ENCODE results near the gene ATXN1. TPM values are rescaled to one million over a fixed set of nuclear protein-coding genes. Genes with fewer than 3 reads are reported as not detected.

The ATXN1 gene
- total RNA-seq, 1 donor from 2014 or later = 18.4 TPM

GRCh38 chr6:16747232-16748024, 13.8 kb downstream of the ATXN1 start:
- no peak overlapping the region for H3K4me3 ChIP-seq (ENCODE audit: low read depth, low read length)
- peaks cover 4% of the 10 kb centered on the region for H3K36me3 ChIP-seq (ENCODE audit: control insufficient read depth, insufficient read depth, low read length)
- DNase-seq (ENCODE audit: low read depth) (peak; percentile 93), FAIRE-seq (no peak)
- no peak for TF ChIP-seq CTCF (IDR thresholded peaks at IDR 0.05; ENCODE audit: insufficient read depth, low read length, severe bottlenecking)
- H3K27me3 ChIP-seq (ENCODE audit: control insufficient read depth, insufficient read depth, low read length) = no peaks in the 10 kb centered on the region

- Histone ChIP-seq H3K36me3 (ENCODE audit: control insufficient read depth, insufficient read depth, low read length) (peaks cover 4% of the 10 kb centered on the region), H3K27me3 (ENCODE audit: control insufficient read depth, insufficient read depth, low read length) (no peaks in the 10 kb centered on the region), H3K4me3 (ENCODE audit: low read depth, low read length) (no peak overlapping the region)
- FAIRE-seq (no peak), DNase-seq (ENCODE audit: low read depth) (no peak)
- TF ChIP-seq CTCF (IDR thresholded peaks at IDR 0.05; ENCODE audit: insufficient read depth, low read length, severe bottlenecking) = no peak
Observed at GRCh38 chr6:16746812-16747211, 14.4 kb downstream of the ATXN1 start.

GRCh38 chr6:16746401-16746800, 14.9 kb downstream of the ATXN1 start:
- no peak for FAIRE-seq
- H3K27me3 ChIP-seq (ENCODE audit: control insufficient read depth, insufficient read depth, low read length) = no peaks in the 10 kb centered on the region
- no peak for TF ChIP-seq CTCF (IDR thresholded peaks at IDR 0.05; ENCODE audit: insufficient read depth, low read length, severe bottlenecking)

GRCh38 chr6:16743664-16744210, 17.5 kb downstream of the ATXN1 start:
- no peak for DNase-seq (ENCODE audit: low read depth)
- H3K4me3 ChIP-seq (ENCODE audit: low read depth, low read length) = no peak overlapping the region
- H3K27me3 ChIP-seq (ENCODE audit: control insufficient read depth, insufficient read depth, low read length) = no peaks in the 10 kb centered on the region
- no peaks in the 10 kb centered on the region for H3K36me3 ChIP-seq (ENCODE audit: control insufficient read depth, insufficient read depth, low read length)
- no peak for FAIRE-seq
- no peak for TF ChIP-seq CTCF (IDR thresholded peaks at IDR 0.05; ENCODE audit: insufficient read depth, low read length, severe bottlenecking)

More at GRCh38 chr6:16746401-16746800, 14.9 kb downstream of the ATXN1 start:
- DNase-seq (ENCODE audit: low read depth) = no peak
- Histone ChIP-seq H3K4me3 (ENCODE audit: low read depth, low read length) (no peak overlapping the region), H3K36me3 (ENCODE audit: control insufficient read depth, insufficient read depth, low read length) (peaks cover 4% of the 10 kb centered on the region)

GRCh38 chr6:16742116-16742515, 19.1 kb downstream of the ATXN1 start:
- FAIRE-seq = no peak
- no peak for TF ChIP-seq CTCF (IDR thresholded peaks at IDR 0.05; ENCODE audit: insufficient read depth, low read length, severe bottlenecking)
- no peak overlapping the region for H3K4me3 ChIP-seq (ENCODE audit: low read depth, low read length)
- no peaks in the 10 kb centered on the region for H3K36me3 ChIP-seq (ENCODE audit: control insufficient read depth, insufficient read depth, low read length)
- no peaks in the 10 kb centered on the region for H3K27me3 ChIP-seq (ENCODE audit: control insufficient read depth, insufficient read depth, low read length)
- no peak for DNase-seq (ENCODE audit: low read depth)
